Renal cortex interstitium (tissue), 11 donors: Measurements from ENCODE around the gene CNPY4. TPM values are rescaled to one million over a fixed set of nuclear protein-coding genes. Genes with fewer than 3 reads are reported as not detected.

Source experiments
- DNase-seq, 11 donors: peaks; one replicate each; pipeline ENCODE4 v3.0.0-alpha.2; 2013; ENCODE audit warnings: low read depth in 9 of 11, low spot score in 4 of 11; ENCODE audit errors: extremely low read depth in 1 of 11
- polyA plus RNA-seq, 3 donors: library from polyadenylated mRNA; unstranded; fragments of 120-200 nt; gene quantifications; one replicate each; pipeline ENCODE4 v1.2.1, GENCODE V29; 2013; ENCODE audit not compliant: insufficient read length in 3 of 3

Gene CNPY4
- polyA plus RNA-seq, 3 donors: 40.1 to 47.0 (median 41.5) TPM

DNA sequence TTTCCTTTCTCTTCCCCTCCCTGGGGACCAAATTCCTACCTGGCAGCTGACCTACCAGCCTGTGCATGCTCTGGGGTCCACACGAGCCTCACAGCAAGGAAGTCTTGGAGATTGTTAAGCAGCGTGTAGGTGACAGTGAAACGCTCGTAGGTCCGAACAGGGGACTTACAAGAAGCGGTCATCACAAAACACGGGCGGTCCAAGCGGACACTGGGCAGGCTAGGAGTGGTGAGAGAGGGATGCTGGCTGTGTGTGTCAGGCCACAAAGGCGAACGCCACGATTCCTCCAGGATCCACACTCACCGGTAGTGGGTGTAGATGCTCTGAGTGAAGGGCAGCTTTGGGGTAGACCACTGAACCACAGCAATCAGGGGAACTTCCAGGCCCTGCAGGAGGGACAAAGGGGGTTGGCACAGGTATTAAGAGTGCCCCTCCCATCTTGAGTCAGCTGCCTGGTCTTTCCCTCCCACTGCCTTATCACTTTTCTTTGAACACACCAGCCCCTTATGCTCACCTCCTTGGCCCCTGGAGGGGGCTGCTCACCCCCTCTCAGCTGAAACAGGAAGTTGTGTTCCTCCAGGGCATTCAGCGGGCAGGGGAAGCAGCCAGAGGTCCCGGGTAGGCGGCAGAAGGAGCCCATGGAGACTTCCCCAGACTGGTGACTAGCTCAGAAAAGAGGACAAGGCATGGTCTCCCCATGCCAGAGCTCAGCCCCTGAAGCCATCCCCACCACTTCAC, 37.1 kb downstream of the CNPY4 start:
- no peak for DNase-seq

DNA sequence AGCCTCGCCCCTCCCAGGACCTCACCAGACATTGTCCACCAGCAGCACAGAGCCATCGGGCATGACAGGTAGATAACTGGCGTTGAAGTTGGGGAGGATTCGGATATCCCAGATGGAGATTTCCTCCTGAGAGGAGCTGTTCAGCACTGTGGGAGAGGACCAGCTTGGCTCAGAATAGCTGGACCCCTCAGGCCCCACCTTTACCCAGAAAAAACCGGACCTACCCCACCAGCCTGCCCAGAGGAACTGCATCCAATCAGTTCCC, 37.6 kb downstream of the CNPY4 start:
- no peak for DNase-seq

GRCh38 chr7:100157334-100158228, 38.1 kb downstream of the CNPY4 start:
- DNase-seq: no peak

DNA sequence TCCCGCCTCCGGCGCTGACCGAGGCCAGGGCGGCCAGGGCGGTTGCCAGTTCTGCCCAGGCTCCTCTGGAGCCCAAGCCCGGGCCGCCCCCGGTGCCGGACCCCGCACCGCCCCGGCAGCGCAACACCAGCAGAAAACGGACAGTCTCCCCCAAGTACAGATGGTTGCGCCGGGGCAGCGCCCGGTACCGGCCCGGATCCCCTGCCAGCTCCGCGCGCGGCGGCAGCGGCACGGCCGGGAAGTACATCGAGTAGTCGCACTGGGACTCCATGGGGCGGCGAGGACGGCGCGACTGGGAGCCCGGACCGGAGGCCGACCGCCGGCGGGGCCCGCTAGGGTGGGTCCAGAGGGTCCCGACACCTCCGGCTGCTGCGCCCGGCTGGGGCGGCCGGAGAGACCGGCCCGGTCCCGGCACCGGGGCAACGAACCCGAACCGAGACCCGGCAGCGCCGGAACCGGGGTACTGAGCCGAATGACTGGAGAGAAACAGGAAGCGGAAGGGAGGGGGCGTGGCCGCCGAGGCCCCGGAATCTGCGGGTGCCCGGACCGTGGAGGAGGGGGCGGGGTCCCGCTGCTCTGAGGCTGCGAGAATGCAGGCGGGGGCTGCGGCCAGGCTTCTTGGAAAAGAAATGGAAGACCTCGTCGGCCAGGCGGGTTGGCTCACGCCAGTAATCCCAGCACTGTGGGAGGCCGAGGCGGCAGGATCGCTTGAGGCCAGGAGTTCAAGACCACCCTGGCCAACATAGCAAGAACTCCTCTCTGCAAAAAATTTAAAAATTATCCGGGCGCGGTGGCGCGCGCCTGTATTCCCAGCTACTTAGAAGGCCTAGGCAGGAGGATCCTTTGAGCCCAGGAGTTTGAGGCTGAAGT, 39.0 kb downstream of the CNPY4 start, which contains the start of gene TRAPPC14:
Gene TRAPPC14 (minus strand): TSS at position 495 of the 870 bp plus-strand sequence. CDS start 224 bp downstream, at position 271.
- peak; percentile 79 to 91 (median 86) for DNase-seq

GRCh38 chr7:100159099-100159623, 39.7 kb downstream of the CNPY4 start:
- no peak for DNase-seq

GRCh38 chr7:100160067-100160466, 40.6 kb downstream of the CNPY4 start:
- DNase-seq: no peak

DNA sequence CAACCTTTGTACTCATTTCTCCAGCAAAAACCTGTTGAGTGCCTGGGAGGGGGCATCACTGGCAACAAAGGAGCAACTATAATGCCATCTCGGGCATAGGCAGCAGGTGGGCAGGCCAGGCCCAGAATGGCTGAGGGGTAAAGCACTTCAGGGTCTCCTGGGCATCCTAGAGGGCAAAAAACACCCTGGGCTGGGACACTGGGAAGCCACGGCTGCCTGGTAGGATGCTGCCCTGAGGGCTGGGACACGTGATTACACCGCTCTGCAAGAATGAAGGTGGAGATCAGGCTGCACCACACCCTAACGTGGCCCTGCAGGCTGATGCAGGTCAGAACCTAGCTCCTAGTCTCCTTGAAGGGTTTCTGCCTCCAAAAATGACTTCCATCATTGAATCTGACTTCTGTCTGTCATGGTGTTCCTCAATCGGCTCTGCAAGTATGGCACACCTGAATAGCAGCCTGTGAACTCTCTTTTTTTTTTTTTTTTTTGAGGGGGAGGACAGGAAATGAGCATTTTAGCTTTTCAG, 43.6 kb downstream of the CNPY4 start:
- DNase-seq: no peak

GRCh38 chr7:100163871-100164270, 44.4 kb downstream of the CNPY4 start:
- DNase-seq: no peak

DNA sequence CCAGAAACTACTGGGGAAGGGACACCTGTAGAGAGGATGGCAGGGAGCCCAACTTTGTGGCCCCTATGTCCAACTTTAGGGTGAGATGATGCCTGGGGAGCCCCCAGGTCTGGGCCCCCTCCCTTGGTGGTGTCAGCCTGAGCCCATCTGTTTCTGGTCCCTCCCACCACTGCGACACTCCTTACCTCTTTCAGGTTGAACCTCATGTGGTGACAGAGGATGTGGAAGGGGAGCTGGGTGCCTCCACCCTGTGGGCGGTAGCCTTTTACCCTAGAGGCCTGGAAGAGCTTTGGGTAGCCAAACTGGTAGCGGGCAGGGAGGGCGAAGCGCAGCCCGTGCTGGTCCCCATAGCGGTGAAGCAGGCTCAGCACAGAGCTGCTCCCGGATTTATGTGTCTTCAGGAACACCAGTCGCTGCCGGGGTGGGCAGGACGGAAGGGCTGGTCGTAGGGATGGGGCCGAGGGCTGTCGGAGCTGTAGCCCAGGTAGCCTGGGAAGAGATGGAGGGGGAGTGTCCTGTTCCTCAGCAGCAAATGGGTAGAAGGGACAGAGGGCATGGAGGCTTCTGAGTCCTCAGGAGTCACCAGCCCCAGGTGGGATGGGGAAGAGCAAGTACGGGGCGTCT, 47.0 kb downstream of the CNPY4 start:
- DNase-seq: no peak

- DNase-seq: no peak
These were observed 47.8 kb downstream of the CNPY4 start for GRCh38 chr7:100166970-100167911.

DNA sequence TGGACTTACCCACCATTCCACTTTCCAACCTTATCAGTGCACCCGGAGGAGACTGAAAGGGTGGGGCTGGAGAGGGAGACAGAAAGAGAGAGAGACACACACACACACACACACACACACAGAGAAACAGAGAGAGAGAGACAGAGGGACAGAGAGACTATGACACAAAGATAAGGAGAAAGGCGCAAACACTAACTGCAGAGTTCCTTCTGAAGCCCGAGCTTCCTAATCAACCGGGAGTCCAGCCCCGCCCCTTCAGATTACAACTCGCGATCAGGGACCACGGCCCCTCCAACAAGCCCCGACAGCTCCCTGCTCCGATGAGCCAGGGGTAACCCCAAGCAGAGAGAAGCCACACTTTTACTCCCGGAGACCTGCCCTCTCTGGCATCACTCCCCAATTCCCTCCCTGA, 48.5 kb downstream of the CNPY4 start:
- DNase-seq: no peak

- no peak for DNase-seq
These were observed 49.9 kb downstream of the CNPY4 start for GRCh38 chr7:100169147-100169850.

GRCh38 chr7:100170101-100170897, 50.9 kb downstream of the CNPY4 start:
- no peak for DNase-seq

GRCh38 chr7:100171087-100171681, 51.8 kb downstream of the CNPY4 start:
- DNase-seq: no peak

GRCh38 chr7:100171840-100172239, 52.4 kb downstream of the CNPY4 start:
- DNase-seq: no peak
